T-helper 2 cell treated with Interferon-gamma antibody and Interleukin-4, amounts not matched to agents 5 μg/mL and 100 μg/mL, for 36 hours (primary cell): ENCODE data around the gene PLXNA4.
"Not testable (repeated sequence)": the region's sequence is repeated elsewhere in the genome, so short reads cannot be mapped to it uniquely, and the experiment has no call there.

ENCODE experiments used
- DNase-seq: peaks from one replicate; pipeline ENCODE4 v3.0.0; 2021; ENCODE audit warnings: low spot score
- H3K27ac Mint-ChIP-seq: one replicate; pipeline ENCODE4 v1.8.0; 2021; ENCODE audit warnings: mild to moderate bottlenecking, mixed read lengths
- H3K27me3 Mint-ChIP-seq: one replicate; pipeline ENCODE4 v1.8.0; 2021; ENCODE audit warnings: low read depth, mixed read lengths
- H3K36me3 Mint-ChIP-seq: one replicate; pipeline ENCODE4 v1.8.0; 2021; ENCODE audit warnings: low read depth, mixed read lengths
- H3K4me1 Mint-ChIP-seq: one replicate; pipeline ENCODE4 v1.8.0; 2021; ENCODE audit warnings: low read depth, mixed read lengths
- H3K4me3 Mint-ChIP-seq: one replicate; pipeline ENCODE4 v1.8.0; 2022; ENCODE audit warnings: mild to moderate bottlenecking, moderate library complexity, mixed read lengths
- H3K9me3 Mint-ChIP-seq: one replicate; pipeline ENCODE4 v1.8.0; 2021; ENCODE audit warnings: mixed read lengths

PLXNA4 gene

DNA sequence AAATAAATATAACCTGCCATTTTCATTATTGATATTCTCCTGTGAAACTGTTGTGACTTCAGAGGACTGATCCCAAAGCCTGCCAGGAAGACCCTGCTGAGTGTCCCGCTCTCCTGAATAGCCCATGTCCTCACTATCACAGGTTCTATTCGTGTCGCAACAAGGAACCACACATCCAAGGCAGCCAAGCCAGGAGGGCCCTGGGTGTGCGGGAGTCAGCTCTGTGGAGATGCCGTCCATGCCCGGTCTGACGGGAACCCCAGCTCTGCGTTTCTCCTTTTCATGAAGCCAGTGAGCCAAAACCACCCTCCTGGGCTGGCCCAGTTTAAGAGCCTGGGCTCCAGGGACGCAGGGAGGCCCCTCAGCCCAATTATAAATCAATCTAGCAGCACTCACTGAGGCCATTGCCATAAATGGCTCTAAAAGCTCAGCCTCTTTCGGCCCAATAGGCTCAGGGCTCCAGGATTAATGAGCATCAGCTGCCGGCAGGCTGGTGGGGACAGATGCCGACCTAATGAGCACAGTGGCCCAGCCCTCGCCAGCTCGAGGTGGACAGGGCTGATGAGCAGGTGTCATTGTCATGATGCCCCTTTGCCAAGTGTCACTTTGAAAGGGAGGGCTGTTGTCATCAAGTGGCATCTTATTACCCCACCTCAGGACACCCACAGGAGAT, 177.9 kb downstream of the PLXNA4 start:
- no peak for DNase-seq
- Mint-ChIP-seq H3K27me3 (peaks cover 12% of the 10 kb centered on the region), H3K27ac (no peak overlapping the region), H3K4me1 (peaks cover 24% of the 10 kb centered on the region), H3K36me3 (peaks cover 6% of the 10 kb centered on the region), H3K9me3 (no peaks in the 10 kb centered on the region), H3K4me3 (no peak overlapping the region)

DNA sequence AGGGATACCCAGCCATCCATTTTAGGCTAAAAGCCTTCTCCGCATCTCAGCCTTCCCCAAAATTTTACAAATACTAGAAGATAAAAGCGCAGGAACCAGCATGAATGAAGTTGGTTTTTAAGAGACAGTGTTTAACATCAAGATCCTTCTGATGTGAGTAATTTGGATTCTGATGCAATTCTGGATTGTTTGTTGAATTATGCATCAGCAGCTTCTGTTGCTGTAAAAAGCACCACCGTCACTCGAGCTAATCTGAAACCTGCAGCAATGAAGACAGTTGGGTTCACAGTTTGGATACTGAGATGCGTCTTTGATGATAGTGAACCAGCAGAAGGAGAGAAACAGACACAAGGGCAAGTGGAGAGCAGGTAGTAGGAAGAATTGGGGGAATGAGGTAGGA, 179.2 kb downstream of the PLXNA4 start:
- H3K27ac Mint-ChIP-seq = no peak overlapping the region
- no peaks in the 10 kb centered on the region for H3K9me3 Mint-ChIP-seq
- H3K4me3 Mint-ChIP-seq = no peak overlapping the region
- H3K27me3 Mint-ChIP-seq = peaks cover 12% of the 10 kb centered on the region
- DNase-seq = no peak
- peaks cover 6% of the 10 kb centered on the region for H3K36me3 Mint-ChIP-seq
- peaks cover 24% of the 10 kb centered on the region for H3K4me1 Mint-ChIP-seq

DNA sequence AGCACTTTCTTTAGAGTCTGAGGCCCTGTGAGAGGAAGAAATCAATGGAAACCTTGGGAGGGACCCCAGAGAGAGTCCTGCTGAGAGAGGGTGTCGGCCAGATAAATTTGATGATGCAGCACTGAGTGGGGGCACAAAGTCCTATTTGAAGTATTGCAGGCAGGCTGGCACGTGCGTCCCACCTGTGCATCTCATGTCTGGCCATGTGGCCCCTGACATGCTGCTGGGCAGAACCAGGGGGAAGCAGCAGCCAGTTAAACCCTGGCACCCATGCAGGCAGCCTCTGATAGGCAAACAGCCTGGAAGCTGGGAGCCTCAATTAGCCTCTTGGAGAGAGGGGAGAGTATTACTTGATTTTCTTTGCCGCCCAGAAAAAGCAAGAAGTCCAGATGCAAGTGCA, 180.9 kb downstream of the PLXNA4 start:
- peaks cover 16% of the 10 kb centered on the region for H3K27me3 Mint-ChIP-seq
- H3K36me3 Mint-ChIP-seq = peaks cover 6% of the 10 kb centered on the region
- peaks cover 24% of the 10 kb centered on the region for H3K4me1 Mint-ChIP-seq
- DNase-seq = no peak
- no peaks in the 10 kb centered on the region for H3K9me3 Mint-ChIP-seq
- H3K27ac Mint-ChIP-seq = no peak overlapping the region
- no peak overlapping the region for H3K4me3 Mint-ChIP-seq

DNA sequence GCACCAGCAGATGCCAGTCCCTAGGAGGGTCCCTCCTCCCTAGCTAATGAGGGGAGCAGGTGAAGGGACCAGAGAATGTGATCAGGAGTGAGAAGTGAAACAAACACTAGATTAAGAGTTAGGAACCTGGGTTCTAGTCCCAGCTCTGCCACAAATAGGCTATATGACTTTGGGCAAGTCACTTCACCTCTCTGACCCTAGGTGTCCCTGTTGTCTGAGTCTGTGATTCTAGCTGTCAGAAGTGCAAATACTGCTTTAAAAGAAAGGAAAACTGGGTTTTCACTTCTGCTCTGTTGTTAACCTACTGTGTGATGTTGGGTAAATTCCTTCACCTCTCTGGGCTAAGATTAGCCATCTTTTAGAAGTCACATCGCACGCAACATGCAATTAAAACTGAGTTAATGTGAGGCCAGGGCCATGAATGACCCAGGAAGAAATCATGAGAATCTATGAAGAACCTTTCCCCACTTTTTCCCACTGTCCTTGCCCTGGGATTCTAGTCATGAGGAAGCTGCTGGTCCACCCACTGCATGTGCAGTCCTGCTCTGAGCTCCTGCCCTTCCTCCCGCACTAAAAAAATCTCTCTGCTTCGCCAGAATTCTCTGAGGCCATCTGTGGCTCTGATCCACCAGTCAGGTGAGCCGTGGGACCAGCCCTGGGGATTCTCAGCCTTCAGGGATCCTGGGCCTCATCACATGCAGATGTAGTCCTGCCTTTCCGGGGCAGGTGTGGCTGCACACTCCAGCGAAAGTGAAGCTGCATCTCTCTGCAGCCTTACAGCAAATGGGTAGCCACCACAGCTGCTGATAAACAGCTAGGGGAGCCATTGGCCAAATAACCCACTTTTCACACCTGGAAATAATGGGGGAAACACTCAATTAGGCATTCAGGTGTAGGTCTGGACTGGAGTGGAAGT, 181.7 kb downstream of the PLXNA4 start:
- Mint-ChIP-seq H3K4me1 (peaks cover 24% of the 10 kb centered on the region), H3K36me3 (peaks cover 6% of the 10 kb centered on the region), H3K9me3 (no peaks in the 10 kb centered on the region), H3K27me3 (peaks cover 21% of the 10 kb centered on the region), H3K27ac (no peak overlapping the region), H3K4me3 (no peak overlapping the region)
- DNase-seq = no peak

DNA sequence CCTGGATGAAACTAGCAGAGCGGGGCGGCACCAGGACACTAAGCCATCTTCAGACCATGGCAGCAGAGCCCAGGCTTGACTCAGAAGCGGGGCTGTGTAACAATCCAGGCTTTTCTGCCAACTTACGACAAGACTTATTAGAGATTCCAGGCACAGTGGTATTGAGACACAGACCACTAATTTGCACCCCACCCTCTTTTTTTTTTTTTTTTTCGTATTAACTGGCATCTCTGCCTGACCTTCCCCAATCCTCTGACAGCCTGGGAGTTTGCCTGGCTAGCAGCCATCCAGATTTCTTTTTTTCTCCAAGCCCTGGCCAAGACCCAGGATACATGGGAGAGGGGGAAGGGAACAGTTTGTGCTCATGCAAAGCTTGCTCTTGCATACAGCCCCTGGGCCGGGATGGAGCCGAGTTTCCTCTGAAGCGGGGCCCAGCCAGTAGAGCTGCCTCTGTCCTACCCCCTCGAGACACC, 182.4 kb downstream of the PLXNA4 start:
- H3K36me3 Mint-ChIP-seq = peaks cover 6% of the 10 kb centered on the region
- peaks cover 24% of the 10 kb centered on the region for H3K4me1 Mint-ChIP-seq
- no peak overlapping the region for H3K27ac Mint-ChIP-seq
- H3K9me3 Mint-ChIP-seq = no peaks in the 10 kb centered on the region
- H3K4me3 Mint-ChIP-seq = no peak overlapping the region
- DNase-seq = no peak
- peaks cover 27% of the 10 kb centered on the region for H3K27me3 Mint-ChIP-seq

DNA sequence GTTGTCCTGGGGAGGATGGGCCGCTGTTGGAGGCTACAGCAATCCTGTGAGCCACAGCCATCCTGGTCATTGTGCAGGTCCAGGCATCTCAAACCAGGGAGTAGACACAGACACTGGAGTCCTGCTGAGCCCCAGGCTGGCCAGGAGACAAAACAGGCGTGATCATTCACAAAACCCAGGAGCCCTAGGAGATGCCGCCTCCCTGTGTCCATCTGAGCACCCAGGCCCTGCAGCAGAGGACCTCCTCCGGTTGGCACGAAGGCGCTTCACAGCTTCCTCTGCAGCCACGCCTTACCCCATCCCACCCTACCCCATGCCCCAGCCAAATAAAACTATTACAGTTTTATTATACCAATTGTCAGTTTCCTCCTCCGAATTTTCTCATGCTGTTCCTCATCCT, 183.6 kb downstream of the PLXNA4 start:
- Mint-ChIP-seq H3K4me3 (no peak overlapping the region), H3K27me3 (peaks cover 31% of the 10 kb centered on the region), H3K4me1 (peaks cover 24% of the 10 kb centered on the region), H3K27ac (no peak overlapping the region), H3K36me3 (peaks cover 6% of the 10 kb centered on the region), H3K9me3 (no peaks in the 10 kb centered on the region)
- DNase-seq = no peak

DNA sequence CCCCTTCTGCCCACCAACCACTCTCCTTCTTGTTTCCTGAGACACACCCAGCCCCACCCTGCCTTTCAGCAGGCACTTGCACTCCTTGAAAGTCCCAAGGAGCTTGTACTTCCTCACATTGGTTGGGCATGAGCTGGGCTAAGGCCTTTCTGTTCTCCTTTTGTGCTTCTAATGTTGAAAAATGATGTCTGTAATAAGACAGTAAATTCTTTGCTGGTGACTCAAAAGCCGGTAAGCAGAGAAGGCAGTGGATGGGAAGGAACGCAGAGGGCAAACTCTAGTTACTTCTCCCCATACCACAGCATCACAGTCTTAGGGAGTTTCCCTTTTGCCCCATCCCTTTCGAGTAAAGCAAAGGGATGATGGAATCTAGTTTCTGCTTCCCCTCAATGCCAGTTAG, 185.6 kb downstream of the PLXNA4 start:
- Mint-ChIP-seq H3K27me3 (peaks cover 45% of the 10 kb centered on the region), H3K9me3 (no peaks in the 10 kb centered on the region), H3K4me3 (no peak overlapping the region), H3K4me1 (peaks cover 17% of the 10 kb centered on the region), H3K36me3 (peaks cover 3% of the 10 kb centered on the region), H3K27ac (no peak overlapping the region)
- no peak for DNase-seq

DNA sequence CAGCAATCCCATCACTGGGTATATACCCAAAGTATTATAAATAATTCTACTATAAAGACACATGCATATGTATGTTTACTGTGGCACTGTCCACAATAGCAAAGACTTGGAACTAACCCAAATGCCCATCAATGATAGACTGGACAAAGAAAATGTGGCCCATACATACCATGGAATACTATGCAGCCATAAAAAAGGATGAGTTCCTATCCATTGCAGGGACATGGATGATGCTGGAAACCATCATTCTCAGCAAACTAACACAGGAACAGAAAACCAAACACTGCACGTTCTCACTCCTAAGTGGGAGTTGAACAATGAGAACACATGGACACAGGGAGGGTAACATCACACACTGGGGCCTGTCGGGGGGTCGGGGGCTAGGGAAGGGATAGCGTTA, 186.2 kb downstream of the PLXNA4 start:
- Mint-ChIP-seq H3K27me3 (peaks cover 45% of the 10 kb centered on the region), H3K4me1 (peaks cover 10% of the 10 kb centered on the region)
- DNase-seq, H3K9me3 Mint-ChIP-seq, H3K4me3 Mint-ChIP-seq, H3K36me3 Mint-ChIP-seq, H3K27ac Mint-ChIP-seq: not testable (repeated sequence)

DNA sequence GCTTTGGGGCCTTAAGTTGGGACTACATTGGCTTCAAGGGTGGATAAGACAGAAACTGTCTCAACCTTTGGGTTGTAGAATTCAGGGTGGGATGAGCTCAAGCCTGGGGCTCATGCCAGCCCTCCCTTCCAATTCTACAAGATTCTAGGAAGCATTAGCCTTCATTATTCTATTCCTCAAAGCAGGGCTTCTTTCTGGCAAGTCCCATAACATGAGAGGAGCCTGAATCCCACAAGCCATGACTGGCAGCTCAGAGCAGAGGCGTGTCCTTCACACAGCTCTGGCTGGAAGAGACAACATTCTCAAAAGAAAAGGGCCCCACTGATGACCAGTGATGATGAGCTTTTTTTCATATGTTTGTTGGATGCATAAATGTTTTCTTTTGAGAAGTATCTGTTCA, 187.6 kb downstream of the PLXNA4 start:
- Mint-ChIP-seq H3K36me3 (no peaks in the 10 kb centered on the region), H3K9me3 (no peaks in the 10 kb centered on the region), H3K27ac (no peak overlapping the region), H3K4me1 (peaks cover 2% of the 10 kb centered on the region), H3K27me3 (peaks cover 48% of the 10 kb centered on the region), H3K4me3 (no peak overlapping the region)
- DNase-seq = no peak

DNA sequence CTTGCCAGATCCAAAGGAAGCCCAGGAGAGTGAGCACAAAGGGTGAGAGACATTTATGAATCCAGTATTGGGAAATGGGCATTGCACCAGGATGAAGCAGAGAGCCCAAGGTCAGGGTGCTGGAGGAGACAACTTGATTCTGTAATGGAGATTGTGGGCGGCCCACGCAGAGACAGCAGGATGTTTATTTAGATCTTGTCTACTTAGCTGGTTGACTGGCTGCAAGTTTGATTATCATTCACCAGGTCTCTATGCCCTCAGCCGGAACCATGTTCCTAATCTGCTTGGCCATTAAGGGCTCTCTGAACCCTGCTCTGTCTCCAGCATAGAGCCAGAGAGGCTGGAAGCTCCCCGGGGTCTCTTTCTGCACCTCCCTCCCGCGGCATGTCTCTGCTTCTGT, 188.7 kb downstream of the PLXNA4 start:
- peaks cover 55% of the 10 kb centered on the region for H3K27me3 Mint-ChIP-seq
- H3K9me3 Mint-ChIP-seq = no peaks in the 10 kb centered on the region
- H3K4me1 Mint-ChIP-seq = peaks cover 2% of the 10 kb centered on the region
- DNase-seq = no peak
- H3K36me3 Mint-ChIP-seq = no peaks in the 10 kb centered on the region
- no peak overlapping the region for H3K4me3 Mint-ChIP-seq
- H3K27ac Mint-ChIP-seq = no peak overlapping the region

DNA sequence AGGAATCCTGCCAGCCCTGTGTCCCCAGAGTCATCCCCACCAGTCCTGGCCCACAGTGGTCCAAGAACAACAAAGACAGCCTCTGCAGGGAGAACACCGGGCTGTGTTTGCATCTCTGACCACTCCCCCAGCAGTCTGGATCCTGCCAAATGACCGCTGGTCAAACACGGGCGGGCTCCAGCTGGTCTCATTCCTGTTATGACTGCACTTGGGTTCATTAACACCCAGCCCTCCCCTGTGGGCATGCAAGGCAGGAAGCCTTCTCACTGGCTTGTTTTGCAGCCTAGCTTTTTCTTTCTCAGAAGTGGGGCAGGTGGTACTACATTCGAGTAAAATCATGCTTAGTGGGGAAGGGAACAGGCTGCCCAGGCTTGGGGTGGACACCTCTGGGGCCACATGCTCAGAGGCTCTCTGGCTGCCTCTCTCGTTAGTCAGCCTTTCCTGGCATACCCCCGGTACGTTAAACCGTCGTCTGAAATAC, 190.0 kb downstream of the PLXNA4 start:
- Mint-ChIP-seq H3K36me3 (no peaks in the 10 kb centered on the region), H3K4me1 (peaks cover 2% of the 10 kb centered on the region), H3K4me3 (no peak overlapping the region), H3K27ac (no peak overlapping the region), H3K9me3 (no peaks in the 10 kb centered on the region), H3K27me3 (peaks cover 64% of the 10 kb centered on the region)
- DNase-seq = no peak

DNA sequence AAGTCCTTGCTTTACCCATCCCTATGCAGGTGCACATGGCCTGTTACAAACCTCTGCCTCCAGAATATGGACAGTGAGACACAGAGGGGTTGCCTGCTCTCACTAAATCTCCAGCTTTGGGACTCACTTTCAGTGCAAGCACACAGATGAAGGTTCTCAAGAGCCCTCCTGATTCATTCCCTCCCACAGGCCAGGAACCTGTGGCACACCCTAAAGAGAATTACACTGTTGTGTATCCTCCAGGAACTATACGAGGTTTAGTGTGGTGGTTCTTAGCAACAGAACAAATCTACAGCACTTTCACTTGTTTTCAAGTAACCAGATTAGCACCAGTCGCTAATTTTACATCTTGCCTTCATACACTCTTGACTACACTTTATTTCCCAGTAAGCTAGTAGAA, 192.3 kb downstream of the PLXNA4 start:
- no peak for DNase-seq
- H3K36me3 Mint-ChIP-seq = no peaks in the 10 kb centered on the region
- H3K27me3 Mint-ChIP-seq = peaks cover 57% of the 10 kb centered on the region
- peaks cover 2% of the 10 kb centered on the region for H3K4me1 Mint-ChIP-seq
- H3K4me3 Mint-ChIP-seq = no peak overlapping the region
- H3K27ac Mint-ChIP-seq = no peak overlapping the region
- H3K9me3 Mint-ChIP-seq = no peaks in the 10 kb centered on the region

DNA sequence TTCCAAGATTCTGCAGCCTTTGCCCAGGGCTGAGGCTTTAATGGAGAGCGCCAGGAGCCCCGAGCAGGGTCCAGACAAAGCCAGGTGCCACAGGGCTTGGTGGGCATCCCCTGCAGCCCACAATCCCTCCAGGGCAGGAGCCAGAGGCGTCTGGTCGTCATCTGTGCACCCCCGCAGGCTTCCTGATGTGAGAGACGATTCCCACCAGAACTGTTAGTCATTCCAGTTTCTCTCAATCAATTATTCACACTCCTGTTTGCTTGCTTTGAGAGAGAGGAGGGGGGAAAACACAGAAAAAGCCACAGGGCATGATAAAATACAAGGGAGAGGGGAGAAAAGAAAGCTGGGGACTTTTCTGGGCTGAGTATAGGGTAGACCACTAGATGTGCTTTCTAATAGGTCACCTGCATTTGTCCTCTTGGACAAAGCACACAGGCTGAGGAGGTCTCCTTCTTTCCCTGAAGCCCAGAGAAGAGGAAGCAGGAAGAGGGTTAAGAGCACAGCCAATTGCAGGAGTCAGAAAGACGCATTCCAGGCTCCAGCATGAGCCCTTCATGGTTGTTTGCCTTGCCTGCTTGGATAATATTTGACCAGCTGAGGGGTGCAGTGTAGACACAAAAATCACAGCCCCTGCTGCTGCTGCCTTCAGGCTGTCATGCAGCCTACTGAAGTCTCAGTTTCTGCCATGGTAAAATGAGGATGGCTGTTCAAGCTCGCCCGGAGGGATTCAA, 194.4 kb downstream of the PLXNA4 start:
- Mint-ChIP-seq H3K4me3 (no peak overlapping the region), H3K9me3 (no peaks in the 10 kb centered on the region), H3K36me3 (no peaks in the 10 kb centered on the region), H3K27ac (no peak overlapping the region), H3K27me3 (peaks cover 55% of the 10 kb centered on the region), H3K4me1 (no peaks in the 10 kb centered on the region)
- no peak for DNase-seq

DNA sequence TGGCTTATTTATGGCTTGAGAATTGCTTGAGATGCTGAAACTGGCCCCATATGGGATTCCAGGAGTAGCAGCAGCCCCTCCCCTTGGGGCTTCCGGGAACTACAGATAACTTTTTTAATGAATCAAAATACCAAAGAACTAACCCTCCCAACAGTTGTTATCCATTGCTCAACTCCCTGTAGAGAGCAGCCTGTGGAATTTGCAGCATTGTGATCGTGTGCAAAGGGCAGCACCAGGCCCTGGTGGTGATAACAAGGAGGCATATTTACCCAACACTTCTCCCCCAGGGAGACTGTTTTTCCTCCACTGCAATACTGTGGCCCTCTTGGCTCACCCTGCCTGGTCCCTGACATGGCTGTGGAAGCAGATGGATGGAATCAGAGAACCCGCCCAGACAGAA, 196.2 kb downstream of the PLXNA4 start:
- H3K4me3 Mint-ChIP-seq = no peak overlapping the region
- H3K4me1 Mint-ChIP-seq = no peaks in the 10 kb centered on the region
- H3K36me3 Mint-ChIP-seq = no peaks in the 10 kb centered on the region
- no peak overlapping the region for H3K27ac Mint-ChIP-seq
- H3K9me3 Mint-ChIP-seq = no peaks in the 10 kb centered on the region
- no peak for DNase-seq
- peaks cover 50% of the 10 kb centered on the region for H3K27me3 Mint-ChIP-seq
